Testis (tissue), 2 donors: Measurements from ENCODE around the gene PGC.

Experiments used
- CTCF ChIP-seq, 3 experiments: fragments of 450-650 bp in 2 of 3; fragments of 200-600 bp in 1 of 3; sonication (generic) in 1 of 3; IDR thresholded peaks; one replicate each; pipeline ENCODE4 v1.5.1; 2016 to 2019; ENCODE audit warnings: antibody characterized with exemption in 3 of 3, mild to moderate bottlenecking in 2 of 3, moderate library complexity in 1 of 3
- POLR2A ChIP-seq: fragments of 450-650 bp; IDR thresholded peaks from one replicate; pipeline ENCODE4 v1.6.1; 2017; ENCODE audit warnings: antibody characterized with exemption, mild to moderate bottlenecking, moderate library complexity

GRCh38 chr6:41708856-41709255, 38.3 kb downstream of the PGC start:
- TF ChIP-seq POLR2A, result no peak
- TF ChIP-seq CTCF (IDR thresholded peaks at IDR 0.05), result no peak
